Natural killer cell (primary cell): ENCODE data around the gene LSM12. TPM values are rescaled to one million over a fixed set of nuclear protein-coding genes. Genes with fewer than 3 reads are reported as not detected.

Experiments used
- ATAC-seq, 3 donors: fragments of 150-1000 bp in 2 of 3; fragments of 200-7000 bp in 1 of 3; cut with Tn5 transposase; 1 replicate in 1 of 3; 2 replicates in 2 of 3; pipeline ENCODE4 v1.10.0; 2021; ENCODE audit warnings: mild to moderate bottlenecking in 2 of 3, moderate library complexity in 2 of 3
- DNase-seq, 2 donors: peaks; one replicate each; pipeline versions ENCODE4 v3.0.0 to v3.0.0-alpha.2; 2013 to 2021; ENCODE audit warnings: mixed read lengths in 1 of 2
- H3K27ac ChIP-seq: one replicate; pipeline ENCODE4 v1.5.1; 2013; ENCODE audit warnings: mild to moderate bottlenecking, low read length
- H3K27me3 ChIP-seq: one replicate; pipeline ENCODE4 v1.6.1; 2013; ENCODE audit warnings: low read length; ENCODE audit not compliant: control insufficient read depth, insufficient read depth
- H3K36me3 ChIP-seq: one replicate; pipeline ENCODE4 v1.6.1; 2013; ENCODE audit warnings: low read length; ENCODE audit not compliant: control insufficient read depth, insufficient read depth
- H3K4me1 ChIP-seq: one replicate; pipeline ENCODE4 v1.6.1; 2013; ENCODE audit warnings: low read length; ENCODE audit not compliant: control insufficient read depth, insufficient read depth
- H3K4me3 ChIP-seq: one replicate; pipeline ENCODE4 v1.5.1; 2013; ENCODE audit warnings: low read length
- H3K9me3 ChIP-seq: one replicate; pipeline ENCODE4 v1.6.1; 2013; ENCODE audit warnings: low read length; ENCODE audit not compliant: control insufficient read depth, insufficient read depth
- H3K27ac Mint-ChIP-seq, 2 donors: one replicate each; pipeline ENCODE4 v1.8.0; 2022; ENCODE audit warnings: mild to moderate bottlenecking in 2 of 2, mixed read lengths in 2 of 2, moderate library complexity in 1 of 2
- H3K27me3 Mint-ChIP-seq, 2 donors: one replicate each; pipeline ENCODE4 v1.8.0; 2022; ENCODE audit warnings: low read depth in 2 of 2, mixed read lengths in 2 of 2
- H3K36me3 Mint-ChIP-seq: one replicate; pipeline ENCODE4 v1.8.0; 2022; ENCODE audit warnings: mixed read lengths
- H3K4me1 Mint-ChIP-seq, 2 donors: one replicate each; pipeline ENCODE4 v1.8.0; 2022; ENCODE audit warnings: mixed read lengths in 2 of 2
- H3K4me3 Mint-ChIP-seq: one replicate; pipeline ENCODE4 v1.8.0; 2022; ENCODE audit warnings: mild to moderate bottlenecking, moderate library complexity, mixed read lengths
- H3K9me3 Mint-ChIP-seq, 2 donors: one replicate each; pipeline ENCODE4 v1.8.0; 2022; ENCODE audit warnings: mixed read lengths in 2 of 2
- WGBS: methylation state at CpG from one replicate; pipeline ENCODE4 v1.1.7; 2013; ENCODE audit warnings: missing lambda C conversion rate; ENCODE audit not compliant: insufficient coverage; 5-methylcytosine and 5-hydroxymethylcytosine counted together
- intact Hi-C: fragments of 100-400 bp; cut with micrococcal nuclease; formaldehyde crosslinking; loops from one replicate; pipeline ENCODE4 v1.14.2; 2022
- total RNA-seq, 4 donors: library from RNA; stranded (reverse); fragments of 120-200 nt in 1 of 4; gene quantifications; one replicate each; pipeline versions ENCODE4 v1.2.3 to v1.2.4, GENCODE V29; 2013 to 2022
- TF ChIP-seq, protein P1 (sequence below): fragments of 200-600 bp; IDR thresholded peaks from one replicate; pipeline ENCODE4 v1.8.0; 2022; ENCODE audit warnings: antibody characterized with exemption

The LSM12 gene
- total RNA-seq, 3 donors from 2014 or later (not counting 1 experiment from before 2014, with no cell fraction given): 46.9 to 54.0 (median 51.8) TPM

DNA sequence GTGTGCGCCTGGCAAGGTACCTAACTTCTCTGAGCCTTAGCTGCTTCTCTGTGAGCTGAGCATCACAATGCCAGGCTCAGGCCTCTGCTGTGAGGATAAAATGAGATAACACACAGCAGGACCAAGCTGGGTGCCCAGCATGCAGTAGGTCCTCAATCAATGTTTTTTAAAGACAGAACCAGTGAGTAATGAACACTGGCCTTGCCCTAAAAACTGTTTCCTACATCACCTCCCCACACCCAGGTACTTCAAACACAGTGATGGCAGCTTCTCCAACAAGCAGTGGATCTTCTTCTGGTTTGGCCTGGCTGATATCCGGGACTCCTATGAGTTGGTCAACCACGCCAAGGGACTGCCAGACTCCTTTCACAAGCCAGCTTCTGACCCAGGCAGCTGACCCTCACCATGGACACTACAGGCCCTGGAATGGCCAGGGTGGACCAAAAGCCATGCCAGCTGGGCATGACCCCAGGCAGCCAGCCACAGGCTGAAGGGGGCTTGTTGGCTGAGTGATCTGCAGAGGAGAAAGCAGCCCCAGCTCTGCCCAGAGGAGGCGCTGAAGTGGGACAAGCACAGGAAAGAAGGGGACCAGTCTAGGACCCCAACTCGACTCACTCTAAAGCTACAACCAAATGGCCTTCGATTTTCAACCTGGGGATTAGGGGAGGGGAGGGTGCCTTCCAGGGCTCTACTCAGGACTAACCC lies 58.1 kb downstream of the LSM12 start:
- peaks cover 0 to 11% of the 10 kb centered on the region in 2 donors for H3K27me3 Mint-ChIP-seq
- H3K4me3 ChIP-seq: no peak overlapping the region
- H3K36me3 ChIP-seq: peaks cover 4% of the 10 kb centered on the region
- 94% methylated on average over 4 of the region's 6 CpGs for WGBS
- H3K9me3 Mint-ChIP-seq: no peaks in the 10 kb centered on the region
- H3K27me3 ChIP-seq: peaks cover 16% of the 10 kb centered on the region
- peaks cover 41% of the 10 kb centered on the region for H3K4me1 ChIP-seq
- no peak for DNase-seq
- TF ChIP-seq, protein P1, sequence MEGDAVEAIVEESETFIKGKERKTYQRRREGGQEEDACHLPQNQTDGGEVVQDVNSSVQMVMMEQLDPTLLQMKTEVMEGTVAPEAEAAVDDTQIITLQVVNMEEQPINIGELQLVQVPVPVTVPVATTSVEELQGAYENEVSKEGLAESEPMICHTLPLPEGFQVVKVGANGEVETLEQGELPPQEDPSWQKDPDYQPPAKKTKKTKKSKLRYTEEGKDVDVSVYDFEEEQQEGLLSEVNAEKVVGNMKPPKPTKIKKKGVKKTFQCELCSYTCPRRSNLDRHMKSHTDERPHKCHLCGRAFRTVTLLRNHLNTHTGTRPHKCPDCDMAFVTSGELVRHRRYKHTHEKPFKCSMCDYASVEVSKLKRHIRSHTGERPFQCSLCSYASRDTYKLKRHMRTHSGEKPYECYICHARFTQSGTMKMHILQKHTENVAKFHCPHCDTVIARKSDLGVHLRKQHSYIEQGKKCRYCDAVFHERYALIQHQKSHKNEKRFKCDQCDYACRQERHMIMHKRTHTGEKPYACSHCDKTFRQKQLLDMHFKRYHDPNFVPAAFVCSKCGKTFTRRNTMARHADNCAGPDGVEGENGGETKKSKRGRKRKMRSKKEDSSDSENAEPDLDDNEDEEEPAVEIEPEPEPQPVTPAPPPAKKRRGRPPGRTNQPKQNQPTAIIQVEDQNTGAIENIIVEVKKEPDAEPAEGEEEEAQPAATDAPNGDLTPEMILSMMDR: no peak
- no peaks in the 10 kb centered on the region for H3K9me3 ChIP-seq
- no peak overlapping the region for H3K27ac ChIP-seq
- intact Hi-C loops: loop anchor here (5.0 kb wide), 1 partner anchor 34 kb away; no protein-coding TSS in a partner anchor
- peak overlapping the region; percentile 90 for H3K4me3 Mint-ChIP-seq
- no peaks in the 10 kb centered on the region for H3K36me3 Mint-ChIP-seq
- peak overlapping the region; percentile 54 to 60 for H3K27ac Mint-ChIP-seq
- ATAC-seq: no peak
- H3K4me1 Mint-ChIP-seq: peaks cover 21 to 24% of the 10 kb centered on the region in 2 donors

DNA sequence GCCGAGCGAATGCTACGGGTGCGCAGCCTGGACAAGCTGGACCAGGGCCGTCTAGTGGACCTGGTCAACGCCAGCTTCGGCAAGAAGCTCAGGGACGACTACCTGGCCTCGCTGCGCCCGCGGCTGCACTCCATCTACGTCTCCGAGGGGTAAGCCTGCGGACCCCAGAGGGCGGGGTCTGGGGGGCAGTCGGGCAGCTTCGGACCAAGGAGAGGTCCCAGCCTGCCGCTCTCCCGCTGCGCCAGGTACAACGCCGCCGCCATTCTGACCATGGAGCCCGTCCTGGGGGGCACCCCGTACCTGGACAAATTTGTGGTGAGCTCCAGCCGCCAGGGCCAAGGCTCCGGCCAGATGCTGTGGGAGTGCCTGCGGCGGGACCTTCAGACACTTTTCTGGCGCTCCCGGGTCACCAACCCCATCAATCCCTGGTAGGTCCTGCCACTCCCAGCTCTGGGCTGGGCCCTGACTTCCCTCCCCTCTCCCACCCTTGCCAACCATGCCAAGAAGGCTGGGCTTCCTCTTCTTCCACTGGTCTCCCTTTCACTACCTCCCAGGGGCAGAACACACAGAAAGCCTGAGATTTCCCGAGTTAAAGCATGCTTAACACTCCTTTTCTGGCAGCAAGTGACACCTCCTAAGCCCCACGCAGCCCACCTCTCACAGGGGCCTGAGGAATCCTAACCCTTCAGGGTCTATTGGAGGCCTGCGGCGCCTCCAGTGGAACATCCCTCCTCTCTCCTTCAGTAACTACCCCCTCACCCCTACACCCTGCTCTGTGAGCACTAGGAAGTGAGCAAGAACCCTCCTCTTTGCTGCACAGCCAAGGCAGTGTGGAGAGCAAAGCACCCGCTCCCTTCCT lies 58.9 kb downstream of the LSM12 start:
- H3K36me3 ChIP-seq: peaks cover 4% of the 10 kb centered on the region
- Mint-ChIP-seq H3K27ac (peak overlapping the region; percentile 57 to 60), H3K4me3 (peak overlapping the region; percentile 90), H3K27me3 (peaks cover 0 to 12% of the 10 kb centered on the region in 2 donors), H3K36me3 (no peaks in the 10 kb centered on the region), H3K9me3 (no peaks in the 10 kb centered on the region), H3K4me1 (peaks cover 21 to 24% of the 10 kb centered on the region in 2 donors)
- TF ChIP-seq, protein P1: peak; percentile 26
- WGBS: 10% methylated on average over 37 of the region's 37 CpGs
- no peaks in the 10 kb centered on the region for H3K9me3 ChIP-seq
- intact Hi-C loops: loop anchor here (5.0 kb wide), 1 partner anchor 35 kb away; no protein-coding TSS in a partner anchor
- H3K4me3 ChIP-seq: peak overlapping the region; percentile 51
- ATAC-seq (no peak), DNase-seq (peak in 1 of 2 donors; percentile 25)
- H3K27me3 ChIP-seq: peaks cover 16% of the 10 kb centered on the region
- peak overlapping the region; percentile 2 for H3K27ac ChIP-seq
- H3K4me1 ChIP-seq: peaks cover 41% of the 10 kb centered on the region

DNA sequence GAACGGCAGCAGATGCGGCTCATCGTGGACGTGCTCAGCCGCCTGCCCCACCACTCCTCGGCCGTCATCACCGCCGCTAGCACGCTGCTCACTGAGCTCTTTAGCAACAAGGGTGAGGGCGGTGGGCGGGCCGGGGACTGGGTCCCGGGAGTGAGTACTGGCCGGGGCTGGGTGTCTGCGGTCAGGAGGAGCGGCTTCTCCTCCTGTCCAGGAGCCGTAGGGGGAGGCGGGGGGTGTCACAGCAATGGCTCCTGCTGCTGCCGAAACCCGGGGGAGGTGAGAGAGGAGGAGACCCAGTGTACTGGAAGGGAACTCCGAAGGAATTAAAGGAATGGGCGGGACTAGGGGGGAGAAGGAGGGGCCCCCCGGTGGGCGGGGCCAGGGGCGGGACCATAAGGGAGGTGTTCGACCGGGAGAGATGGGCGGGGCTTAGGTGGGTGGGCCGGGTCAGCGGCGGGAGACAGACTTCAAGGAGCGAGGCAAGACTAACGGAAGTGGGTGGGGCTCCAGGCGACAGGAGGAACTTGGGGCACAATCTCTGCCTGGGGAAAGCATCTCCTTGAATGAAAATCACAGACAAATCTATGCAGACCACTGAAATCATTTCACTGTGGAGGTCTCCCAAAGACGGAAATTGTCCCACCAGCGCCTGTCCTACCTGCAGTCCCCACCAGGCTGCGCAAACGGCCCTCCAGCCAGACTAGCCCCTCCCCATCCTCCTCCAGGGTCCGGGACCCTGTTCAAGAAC lies 59.7 kb downstream of the LSM12 start:
- peak; percentile 85 to 97 for DNase-seq
- under 1% methylated on average over 39 of the region's 40 CpGs for WGBS
- no peaks in the 10 kb centered on the region for H3K9me3 Mint-ChIP-seq
- no peaks in the 10 kb centered on the region for H3K36me3 Mint-ChIP-seq
- Histone ChIP-seq H3K4me1 (peaks cover 41% of the 10 kb centered on the region), H3K4me3 (peak overlapping the region; percentile 51), H3K36me3 (peaks cover 4% of the 10 kb centered on the region), H3K27ac (peak overlapping the region; percentile 20), H3K9me3 (no peaks in the 10 kb centered on the region), H3K27me3 (peaks cover 16% of the 10 kb centered on the region)
- peaks cover 21 to 24% of the 10 kb centered on the region in 2 donors for H3K4me1 Mint-ChIP-seq
- peaks cover 3 to 15% of the 10 kb centered on the region in 2 donors for H3K27me3 Mint-ChIP-seq
- ATAC-seq: peak; percentile 86 to 95 (median 88)
- peak overlapping the region; percentile 90 for H3K4me3 Mint-ChIP-seq
- peak overlapping the region; percentile 57 to 76 for H3K27ac Mint-ChIP-seq
- TF ChIP-seq, protein P1: peak; percentile 52
- intact Hi-C loops: loop anchor here (5.0 kb wide), 1 partner anchor 36 kb away; no protein-coding TSS in a partner anchor
